ENCODE data around the gene MMP11. TPM values are rescaled to one million over a fixed set of nuclear protein-coding genes. Genes with fewer than 3 reads are reported as not detected.

MMP11 gene
- total and polyA plus RNA-seq, 2 experiments from 2014 or later = 5.3 to 17.4 TPM

DNA sequence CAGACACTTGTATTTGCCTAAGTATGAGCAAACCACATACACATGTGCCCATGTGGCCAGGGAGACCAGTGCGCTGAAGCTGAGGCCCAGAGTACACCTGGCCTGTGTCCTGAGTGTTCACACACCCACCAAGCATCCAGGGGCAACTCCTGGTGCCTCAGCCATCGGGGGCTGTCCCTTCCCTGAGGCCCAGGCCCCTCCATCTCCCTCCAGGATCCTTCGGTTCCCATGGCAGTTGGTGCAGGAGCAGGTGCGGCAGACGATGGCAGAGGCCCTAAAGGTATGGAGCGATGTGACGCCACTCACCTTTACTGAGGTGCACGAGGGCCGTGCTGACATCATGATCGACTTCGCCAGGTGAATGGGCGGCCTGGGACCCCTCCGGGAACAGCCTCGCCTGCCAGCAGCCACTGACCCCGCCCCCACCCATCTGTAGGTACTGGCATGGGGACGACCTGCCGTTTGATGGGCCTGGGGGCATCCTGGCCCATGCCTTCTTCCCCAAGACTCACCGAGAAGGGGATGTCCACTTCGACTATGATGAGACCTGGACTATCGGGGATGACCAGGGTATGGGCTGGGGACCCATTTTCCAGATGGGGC, 7.6 kb downstream of the MMP11 start:
- Mint-ChIP-seq H3K9me3 (no peaks in the 10 kb centered on the region), H3K27ac (no peak overlapping the region), H3K27me3 (ENCODE audit: insufficient read depth, low read depth, poor library complexity) (peaks cover 6% of the 10 kb centered on the region)

More for the DNA sequence above, 7.6 kb downstream of the MMP11 start:
- Mint-ChIP-seq H3K36me3 (ENCODE audit: low read depth) (no peaks in the 10 kb centered on the region; the same call in 2 of the 3 replicates), H3K4me1 (no peaks in the 10 kb centered on the region; the same call in 2 of the 3 replicates), H3K4me3 (no peak overlapping the region)
- H3K79me2 ChIP-seq (replicated peaks; ENCODE audit: insufficient read depth) = no peaks in the 10 kb centered on the region
- ATAC-seq (no peak), DNase-seq (ENCODE audit: low spot score) (no peak)
- H3K27ac ChIP-seq (ENCODE audit: low read depth) = no peak overlapping the region
- H3K4me1 ChIP-seq (ENCODE audit: insufficient read depth) = no peaks in the 10 kb centered on the region
- no peak overlapping the region for H3K4me3 ChIP-seq
- TF ChIP-seq, protein P1, sequence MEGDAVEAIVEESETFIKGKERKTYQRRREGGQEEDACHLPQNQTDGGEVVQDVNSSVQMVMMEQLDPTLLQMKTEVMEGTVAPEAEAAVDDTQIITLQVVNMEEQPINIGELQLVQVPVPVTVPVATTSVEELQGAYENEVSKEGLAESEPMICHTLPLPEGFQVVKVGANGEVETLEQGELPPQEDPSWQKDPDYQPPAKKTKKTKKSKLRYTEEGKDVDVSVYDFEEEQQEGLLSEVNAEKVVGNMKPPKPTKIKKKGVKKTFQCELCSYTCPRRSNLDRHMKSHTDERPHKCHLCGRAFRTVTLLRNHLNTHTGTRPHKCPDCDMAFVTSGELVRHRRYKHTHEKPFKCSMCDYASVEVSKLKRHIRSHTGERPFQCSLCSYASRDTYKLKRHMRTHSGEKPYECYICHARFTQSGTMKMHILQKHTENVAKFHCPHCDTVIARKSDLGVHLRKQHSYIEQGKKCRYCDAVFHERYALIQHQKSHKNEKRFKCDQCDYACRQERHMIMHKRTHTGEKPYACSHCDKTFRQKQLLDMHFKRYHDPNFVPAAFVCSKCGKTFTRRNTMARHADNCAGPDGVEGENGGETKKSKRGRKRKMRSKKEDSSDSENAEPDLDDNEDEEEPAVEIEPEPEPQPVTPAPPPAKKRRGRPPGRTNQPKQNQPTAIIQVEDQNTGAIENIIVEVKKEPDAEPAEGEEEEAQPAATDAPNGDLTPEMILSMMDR (conservative IDR thresholded peaks at IDR 0.05; ENCODE audit: low read depth in 2 of 2) = no peak
- TF ChIP-seq JUNB (IDR thresholded peaks at IDR 0.05; ENCODE audit: unreplicated experiment) (no peak), ZNF114 (CRISPR knock-in tag; IDR thresholded peaks at IDR 0.05) (no peak), EZH2 (IDR thresholded peaks at IDR 0.05; ENCODE audit: low read depth, unreplicated experiment) (no peak), EZH2phosphoT487 (IDR thresholded peaks at IDR 0.05; ENCODE audit: unreplicated experiment) (no peak), STAT1 (IDR thresholded peaks at IDR 0.05; ENCODE audit: unreplicated experiment) (no peak), NANOG (IDR thresholded peaks at IDR 0.05; ENCODE audit: borderline replicate concordance) (no peak), POLR2AphosphoS5 (IDR thresholded peaks at IDR 0.05; ENCODE audit: low read depth) (no peak), CREB1 (CRISPR knock-in tag; IDR thresholded peaks at IDR 0.05; ENCODE audit: low read depth) (no peak), ZNF331 (CRISPR knock-in tag; IDR thresholded peaks at IDR 0.05; ENCODE audit: low read depth) (no peak)
- TF ChIP-seq, protein P2, sequence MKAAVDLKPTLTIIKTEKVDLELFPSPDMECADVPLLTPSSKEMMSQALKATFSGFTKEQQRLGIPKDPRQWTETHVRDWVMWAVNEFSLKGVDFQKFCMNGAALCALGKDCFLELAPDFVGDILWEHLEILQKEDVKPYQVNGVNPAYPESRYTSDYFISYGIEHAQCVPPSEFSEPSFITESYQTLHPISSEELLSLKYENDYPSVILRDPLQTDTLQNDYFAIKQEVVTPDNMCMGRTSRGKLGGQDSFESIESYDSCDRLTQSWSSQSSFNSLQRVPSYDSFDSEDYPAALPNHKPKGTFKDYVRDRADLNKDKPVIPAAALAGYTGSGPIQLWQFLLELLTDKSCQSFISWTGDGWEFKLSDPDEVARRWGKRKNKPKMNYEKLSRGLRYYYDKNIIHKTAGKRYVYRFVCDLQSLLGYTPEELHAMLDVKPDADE (IDR thresholded peaks at IDR 0.05) = no peak
- TF ChIP-seq, protein P3, sequence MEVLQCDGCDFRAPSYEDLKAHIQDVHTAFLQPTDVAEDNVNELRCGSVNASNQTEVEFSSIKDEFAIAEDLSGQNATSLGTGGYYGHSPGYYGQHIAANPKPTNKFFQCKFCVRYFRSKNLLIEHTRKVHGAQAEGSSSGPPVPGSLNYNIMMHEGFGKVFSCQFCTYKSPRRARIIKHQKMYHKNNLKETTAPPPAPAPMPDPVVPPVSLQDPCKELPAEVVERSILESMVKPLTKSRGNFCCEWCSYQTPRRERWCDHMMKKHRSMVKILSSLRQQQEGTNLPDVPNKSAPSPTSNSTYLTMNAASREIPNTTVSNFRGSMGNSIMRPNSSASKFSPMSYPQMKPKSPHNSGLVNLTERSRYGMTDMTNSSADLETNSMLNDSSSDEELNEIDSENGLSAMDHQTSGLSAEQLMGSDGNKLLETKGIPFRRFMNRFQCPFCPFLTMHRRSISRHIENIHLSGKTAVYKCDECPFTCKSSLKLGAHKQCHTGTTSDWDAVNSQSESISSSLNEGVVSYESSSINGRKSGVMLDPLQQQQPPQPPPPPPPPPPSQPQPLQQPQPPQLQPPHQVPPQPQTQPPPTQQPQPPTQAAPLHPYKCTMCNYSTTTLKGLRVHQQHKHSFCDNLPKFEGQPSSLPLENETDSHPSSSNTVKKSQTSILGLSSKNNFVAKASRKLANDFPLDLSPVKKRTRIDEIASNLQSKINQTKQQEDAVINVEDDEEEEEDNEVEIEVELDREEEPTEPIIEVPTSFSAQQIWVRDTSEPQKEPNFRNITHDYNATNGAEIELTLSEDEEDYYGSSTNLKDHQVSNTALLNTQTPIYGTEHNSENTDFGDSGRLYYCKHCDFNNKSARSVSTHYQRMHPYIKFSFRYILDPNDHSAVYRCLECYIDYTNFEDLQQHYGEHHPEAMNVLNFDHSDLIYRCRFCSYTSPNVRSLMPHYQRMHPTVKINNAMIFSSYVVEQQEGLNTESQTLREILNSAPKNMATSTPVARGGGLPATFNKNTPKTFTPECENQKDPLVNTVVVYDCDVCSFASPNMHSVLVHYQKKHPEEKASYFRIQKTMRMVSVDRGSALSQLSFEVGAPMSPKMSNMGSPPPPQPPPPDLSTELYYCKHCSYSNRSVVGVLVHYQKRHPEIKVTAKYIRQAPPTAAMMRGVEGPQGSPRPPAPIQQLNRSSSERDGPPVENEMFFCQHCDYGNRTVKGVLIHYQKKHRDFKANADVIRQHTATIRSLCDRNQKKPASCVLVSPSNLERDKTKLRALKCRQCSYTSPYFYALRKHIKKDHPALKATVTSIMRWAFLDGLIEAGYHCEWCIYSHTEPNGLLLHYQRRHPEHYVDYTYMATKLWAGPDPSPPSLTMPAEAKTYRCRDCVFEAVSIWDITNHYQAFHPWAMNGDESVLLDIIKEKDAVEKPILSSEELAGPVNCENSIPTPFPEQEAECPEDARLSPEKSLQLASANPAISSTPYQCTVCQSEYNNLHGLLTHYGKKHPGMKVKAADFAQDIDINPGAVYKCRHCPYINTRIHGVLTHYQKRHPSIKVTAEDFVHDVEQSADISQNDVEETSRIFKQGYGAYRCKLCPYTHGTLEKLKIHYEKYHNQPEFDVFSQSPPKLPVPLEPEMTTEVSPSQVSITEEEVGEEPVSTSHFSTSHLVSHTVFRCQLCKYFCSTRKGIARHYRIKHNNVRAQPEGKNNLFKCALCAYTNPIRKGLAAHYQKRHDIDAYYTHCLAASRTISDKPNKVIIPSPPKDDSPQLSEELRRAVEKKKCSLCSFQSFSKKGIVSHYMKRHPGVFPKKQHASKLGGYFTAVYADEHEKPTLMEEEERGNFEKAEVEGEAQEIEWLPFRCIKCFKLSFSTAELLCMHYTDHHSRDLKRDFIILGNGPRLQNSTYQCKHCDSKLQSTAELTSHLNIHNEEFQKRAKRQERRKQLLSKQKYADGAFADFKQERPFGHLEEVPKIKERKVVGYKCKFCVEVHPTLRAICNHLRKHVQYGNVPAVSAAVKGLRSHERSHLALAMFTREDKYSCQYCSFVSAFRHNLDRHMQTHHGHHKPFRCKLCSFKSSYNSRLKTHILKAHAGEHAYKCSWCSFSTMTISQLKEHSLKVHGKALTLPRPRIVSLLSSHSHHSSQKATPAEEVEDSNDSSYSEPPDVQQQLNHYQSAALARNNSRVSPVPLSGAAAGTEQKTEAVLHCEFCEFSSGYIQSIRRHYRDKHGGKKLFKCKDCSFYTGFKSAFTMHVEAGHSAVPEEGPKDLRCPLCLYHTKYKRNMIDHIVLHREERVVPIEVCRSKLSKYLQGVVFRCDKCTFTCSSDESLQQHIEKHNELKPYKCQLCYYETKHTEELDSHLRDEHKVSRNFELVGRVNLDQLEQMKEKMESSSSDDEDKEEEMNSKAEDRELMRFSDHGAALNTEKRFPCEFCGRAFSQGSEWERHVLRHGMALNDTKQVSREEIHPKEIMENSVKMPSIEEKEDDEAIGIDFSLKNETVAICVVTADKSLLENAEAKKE (CRISPR knock-in tag; IDR thresholded peaks at IDR 0.05) = no peak
- TF ChIP-seq, protein P4, sequence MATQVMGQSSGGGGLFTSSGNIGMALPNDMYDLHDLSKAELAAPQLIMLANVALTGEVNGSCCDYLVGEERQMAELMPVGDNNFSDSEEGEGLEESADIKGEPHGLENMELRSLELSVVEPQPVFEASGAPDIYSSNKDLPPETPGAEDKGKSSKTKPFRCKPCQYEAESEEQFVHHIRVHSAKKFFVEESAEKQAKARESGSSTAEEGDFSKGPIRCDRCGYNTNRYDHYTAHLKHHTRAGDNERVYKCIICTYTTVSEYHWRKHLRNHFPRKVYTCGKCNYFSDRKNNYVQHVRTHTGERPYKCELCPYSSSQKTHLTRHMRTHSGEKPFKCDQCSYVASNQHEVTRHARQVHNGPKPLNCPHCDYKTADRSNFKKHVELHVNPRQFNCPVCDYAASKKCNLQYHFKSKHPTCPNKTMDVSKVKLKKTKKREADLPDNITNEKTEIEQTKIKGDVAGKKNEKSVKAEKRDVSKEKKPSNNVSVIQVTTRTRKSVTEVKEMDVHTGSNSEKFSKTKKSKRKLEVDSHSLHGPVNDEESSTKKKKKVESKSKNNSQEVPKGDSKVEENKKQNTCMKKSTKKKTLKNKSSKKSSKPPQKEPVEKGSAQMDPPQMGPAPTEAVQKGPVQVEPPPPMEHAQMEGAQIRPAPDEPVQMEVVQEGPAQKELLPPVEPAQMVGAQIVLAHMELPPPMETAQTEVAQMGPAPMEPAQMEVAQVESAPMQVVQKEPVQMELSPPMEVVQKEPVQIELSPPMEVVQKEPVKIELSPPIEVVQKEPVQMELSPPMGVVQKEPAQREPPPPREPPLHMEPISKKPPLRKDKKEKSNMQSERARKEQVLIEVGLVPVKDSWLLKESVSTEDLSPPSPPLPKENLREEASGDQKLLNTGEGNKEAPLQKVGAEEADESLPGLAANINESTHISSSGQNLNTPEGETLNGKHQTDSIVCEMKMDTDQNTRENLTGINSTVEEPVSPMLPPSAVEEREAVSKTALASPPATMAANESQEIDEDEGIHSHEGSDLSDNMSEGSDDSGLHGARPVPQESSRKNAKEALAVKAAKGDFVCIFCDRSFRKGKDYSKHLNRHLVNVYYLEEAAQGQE (IDR thresholded peaks at IDR 0.05; ENCODE audit: unreplicated experiment) = no peak
- H3F3A ChIP-seq (replicated peaks; ENCODE audit: low read depth) = 0 out of 2 replicates have a peak, but pooled peaks cover 4% of the 10 kb centered on the region
- no peaks in the 10 kb centered on the region for H3K27me3 ChIP-seq (ENCODE audit: insufficient read depth)
- H3K4me2 ChIP-seq = no peak overlapping the region
- no peaks in the 10 kb centered on the region for H4K20me1 ChIP-seq (replicated peaks; ENCODE audit: insufficient read depth)
- H2AFZ ChIP-seq = no peak overlapping the region
- H3K36me3 ChIP-seq (ENCODE audit: insufficient read depth) = no peaks in the 10 kb centered on the region
- H3K9me2 ChIP-seq (ENCODE audit: insufficient read depth) = no peaks in the 10 kb centered on the region
